ENCODE measurements around the gene FTO.

FTO gene

GRCh38 chr16:53988136-53988535, 284.2 kb downstream of the FTO start:
- DNase-seq (ENCODE audit: low read depth): no peak
- no peak overlapping the region for H3K4me3 ChIP-seq (ENCODE audit: control insufficient read depth, low read depth, low read length)
- no peak for TF ChIP-seq CTCF (IDR thresholded peaks at IDR 0.05; ENCODE audit: control insufficient read depth, insufficient read depth, low read depth, low read length, missing control alignments)

GRCh38 chr16:53989597-53989996, 285.6 kb downstream of the FTO start:
- no peak for DNase-seq (ENCODE audit: low read depth)
- no peak for TF ChIP-seq CTCF (IDR thresholded peaks at IDR 0.05; ENCODE audit: control insufficient read depth, insufficient read depth, low read depth, low read length, missing control alignments)

GRCh38 chr16:53991754-53992378, 287.9 kb downstream of the FTO start:
- no peak for TF ChIP-seq CTCF (IDR thresholded peaks at IDR 0.05; ENCODE audit: control insufficient read depth, insufficient read depth, low read depth, low read length, missing control alignments)
- DNase-seq (ENCODE audit: low read depth): no peak
- H3K4me3 ChIP-seq (ENCODE audit: control insufficient read depth, low read depth, low read length): no peak overlapping the region

More at GRCh38 chr16:53989597-53989996, 285.6 kb downstream of the FTO start:
- H3K4me3 ChIP-seq (ENCODE audit: control insufficient read depth, low read depth, low read length): no peak overlapping the region

GRCh38 chr16:53995378-53995777, 291.4 kb downstream of the FTO start:
- no peak overlapping the region for H3K4me3 ChIP-seq (ENCODE audit: control insufficient read depth, low read depth, low read length)
- TF ChIP-seq CTCF (IDR thresholded peaks at IDR 0.05; ENCODE audit: control insufficient read depth, insufficient read depth, low read depth, low read length, missing control alignments): no peak
- no peak for DNase-seq (ENCODE audit: low read depth)

DNA sequence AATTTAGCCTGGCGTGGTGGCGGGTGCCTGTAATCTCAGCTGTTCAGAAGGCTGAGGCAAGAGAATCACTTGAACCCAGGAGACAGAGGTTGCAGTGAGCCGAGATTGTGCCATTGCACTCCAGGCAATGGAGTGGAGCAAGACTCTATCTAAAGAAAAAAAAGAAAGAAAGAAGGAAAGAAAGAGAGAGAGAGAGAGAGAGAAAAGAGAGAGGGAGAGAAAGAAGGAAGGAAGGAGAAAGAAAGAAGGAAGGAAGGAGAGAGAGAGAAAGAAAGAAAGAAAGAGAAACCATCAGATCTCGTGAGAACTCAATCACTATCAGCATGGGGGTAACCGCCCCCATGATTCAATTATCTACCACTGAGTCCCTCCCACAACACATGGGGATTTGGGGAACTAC, 293.0 kb downstream of the FTO start:
- TF ChIP-seq CTCF (IDR thresholded peaks at IDR 0.05; ENCODE audit: control insufficient read depth, insufficient read depth, low read depth, low read length, missing control alignments): no peak
- no peak overlapping the region for H3K4me3 ChIP-seq (ENCODE audit: control insufficient read depth, low read depth, low read length)
- no peak for DNase-seq (ENCODE audit: low read depth)

DNA sequence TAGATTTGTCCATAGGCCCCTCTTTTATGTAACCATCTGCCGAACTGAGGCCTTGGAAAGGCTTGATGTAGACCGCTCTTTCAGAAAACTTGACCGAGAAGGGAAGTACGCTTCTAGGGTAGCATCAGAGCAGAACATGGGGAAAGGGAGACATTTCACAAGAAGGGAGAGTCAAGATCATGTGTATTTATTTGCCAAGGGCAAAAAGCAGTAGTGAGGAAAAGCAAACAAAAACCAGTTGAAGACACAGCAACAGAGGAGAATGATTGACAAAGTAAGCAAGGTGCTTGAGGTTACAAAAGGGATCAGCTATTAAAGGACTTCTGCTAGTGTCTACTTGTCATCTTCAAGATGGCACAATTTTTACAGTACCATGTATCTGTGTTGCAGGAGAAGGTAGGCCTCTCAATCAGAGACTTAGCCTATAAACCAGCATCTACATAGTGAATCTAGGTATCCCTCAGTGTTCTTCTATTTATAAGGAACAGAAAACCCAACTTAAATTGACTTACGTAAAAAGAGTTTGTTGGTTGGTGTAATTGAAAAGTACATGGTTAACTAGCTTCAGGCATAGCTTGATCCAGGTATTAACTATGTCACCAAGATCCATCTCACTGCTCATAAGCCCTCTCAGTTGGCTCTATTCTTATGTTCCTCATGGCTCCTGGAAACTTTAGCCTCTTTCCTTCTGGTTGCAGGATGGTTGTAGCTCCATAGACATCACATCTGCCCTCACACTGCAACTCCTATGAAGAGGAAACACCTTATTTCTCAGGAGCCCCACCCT, 294.3 kb downstream of the FTO start:
- TF ChIP-seq CTCF (IDR thresholded peaks at IDR 0.05; ENCODE audit: control insufficient read depth, insufficient read depth, low read depth, low read length, missing control alignments): no peak
- H3K4me3 ChIP-seq (ENCODE audit: control insufficient read depth, low read depth, low read length): no peak overlapping the region
- DNase-seq (ENCODE audit: low read depth): no peak

All from AG09309 (cell line).